ENCODE measurements around the gene STK35.

- no peak for TF ChIP-seq CTCF (IDR thresholded peaks at IDR 0.05)
- TF ChIP-seq POLR2A (IDR thresholded peaks at IDR 0.05) = no peak
These were observed 60.6 kb downstream of the STK35 start for GRCh38 chr20:2162125-2162822.

Data from Peyer's patch (tissue), 4 donors.